GM12872 (cell line): ENCODE data around the gene FCN1.

Source experiments
- CTCF ChIP-seq: IDR thresholded peaks from 3 replicates; pipeline ENCODE4 v1.5.1; 2011; ENCODE audit warnings: low read depth, mild to moderate bottlenecking, low read length, moderate library complexity; ENCODE audit not compliant: insufficient read depth

Gene FCN1

GRCh38 chr9:134938346-134939079 is 20.8 kb upstream of the FCN1 start:
- no peak for TF ChIP-seq CTCF

GRCh38 chr9:134937566-134938345 is 20.0 kb upstream of the FCN1 start:
- TF ChIP-seq CTCF = no peak

GRCh38 chr9:134937164-134937555 is 19.4 kb upstream of the FCN1 start:
- TF ChIP-seq CTCF = no peak

- no peak for TF ChIP-seq CTCF
Observed at GRCh38 chr9:134936346-134937163, 18.8 kb upstream of the FCN1 start.

GRCh38 chr9:134935701-134936345 is 18.1 kb upstream of the FCN1 start:
- no peak for TF ChIP-seq CTCF

GRCh38 chr9:134935056-134935640 is 17.4 kb upstream of the FCN1 start:
- no peak for TF ChIP-seq CTCF
